ENCODE results near the gene CSMD2.

CSMD2 gene

GRCh38 chr1:33622757-33623156 is 542.3 kb downstream of the CSMD2 start:
- no peak for DNase-seq (ENCODE audit: low read depth)
- no peak for TF ChIP-seq CTCF (IDR thresholded peaks at IDR 0.05; ENCODE audit: control insufficient read depth, insufficient read depth, low read depth, low read length, missing control alignments)
- H3K4me3 ChIP-seq (ENCODE audit: control insufficient read depth, low read depth, low read length), result no peak overlapping the region

- no peak for DNase-seq (ENCODE audit: low read depth)
- TF ChIP-seq CTCF (IDR thresholded peaks at IDR 0.05; ENCODE audit: control insufficient read depth, insufficient read depth, low read depth, low read length, missing control alignments), result no peak
- H3K4me3 ChIP-seq (ENCODE audit: control insufficient read depth, low read depth, low read length), result no peak overlapping the region
These were observed 546.4 kb downstream of the CSMD2 start for GRCh38 chr1:33618636-33619035.

- no peak for TF ChIP-seq CTCF (IDR thresholded peaks at IDR 0.05; ENCODE audit: control insufficient read depth, insufficient read depth, low read depth, low read length, missing control alignments)
- no peak overlapping the region for H3K4me3 ChIP-seq (ENCODE audit: control insufficient read depth, low read depth, low read length)
These were observed 547.6 kb downstream of the CSMD2 start for GRCh38 chr1:33617451-33617850.

GRCh38 chr1:33616780-33617179 is 548.2 kb downstream of the CSMD2 start:
- no peak for DNase-seq (ENCODE audit: low read depth)
- no peak overlapping the region for H3K4me3 ChIP-seq (ENCODE audit: control insufficient read depth, low read depth, low read length)
- TF ChIP-seq CTCF (IDR thresholded peaks at IDR 0.05; ENCODE audit: control insufficient read depth, insufficient read depth, low read depth, low read length, missing control alignments), result no peak

More at GRCh38 chr1:33617451-33617850, 547.6 kb downstream of the CSMD2 start:
- no peak for DNase-seq (ENCODE audit: low read depth)

GRCh38 chr1:33615546-33615945 is 549.5 kb downstream of the CSMD2 start:
- H3K4me3 ChIP-seq (ENCODE audit: control insufficient read depth, low read depth, low read length), result no peak overlapping the region
- no peak for DNase-seq (ENCODE audit: low read depth)
- no peak for TF ChIP-seq CTCF (IDR thresholded peaks at IDR 0.05; ENCODE audit: control insufficient read depth, insufficient read depth, low read depth, low read length, missing control alignments)

GRCh38 chr1:33610864-33611455 is 554.1 kb downstream of the CSMD2 start:
- no peak for TF ChIP-seq CTCF (IDR thresholded peaks at IDR 0.05; ENCODE audit: control insufficient read depth, insufficient read depth, low read depth, low read length, missing control alignments)
- DNase-seq (ENCODE audit: low read depth), result no peak
- H3K4me3 ChIP-seq (ENCODE audit: control insufficient read depth, low read depth, low read length), result no peak overlapping the region

- DNase-seq (ENCODE audit: low read depth), result no peak
These were observed 554.6 kb downstream of the CSMD2 start for GRCh38 chr1:33610391-33610790.

More at GRCh38 chr1:33610391-33610790, 554.6 kb downstream of the CSMD2 start:
- no peak overlapping the region for H3K4me3 ChIP-seq (ENCODE audit: control insufficient read depth, low read depth, low read length)
- TF ChIP-seq CTCF (IDR thresholded peaks at IDR 0.05; ENCODE audit: control insufficient read depth, insufficient read depth, low read depth, low read length, missing control alignments), result no peak
